GM21529 (cell line): ENCODE data around the gene KIF4B.

ENCODE experiments used
- ATAC-seq: cut with Tn5 transposase; IDR thresholded peaks from one replicate; pipeline ENCODE4 v1.9.1; 2021; ENCODE audit not compliant: unreplicated experiment

KIF4B gene

GRCh38 chr5:155053501-155053900 lies 39.9 kb downstream of the KIF4B start:
- ATAC-seq: no peak

GRCh38 chr5:155056644-155057269 lies 43.2 kb downstream of the KIF4B start:
- ATAC-seq: no peak

GRCh38 chr5:155057626-155058025 lies 44.1 kb downstream of the KIF4B start:
- no peak for ATAC-seq

- no peak for ATAC-seq
Observed at GRCh38 chr5:155064580-155064979, 51.0 kb downstream of the KIF4B start.

GRCh38 chr5:155066886-155067595 lies 53.5 kb downstream of the KIF4B start:
- no peak for ATAC-seq
